Stimulated activated CD4-positive, alpha-beta T cell treated with anti-CD3 and anti-CD28 coated beads, Interleukin-15, amount 100 ng/mL, for 48 hours (primary cell): ENCODE data around the gene RPS10.
"Not testable (repeated sequence)": the region's sequence is repeated elsewhere in the genome, so short reads cannot be mapped to it uniquely, and the experiment has no call there.

Experiments
- DNase-seq, 2 donors: peaks; one replicate each; pipeline ENCODE4 v3.0.0-alpha.2; 2020; ENCODE audit warnings: low read depth in 2 of 2

The RPS10 gene

DNA sequence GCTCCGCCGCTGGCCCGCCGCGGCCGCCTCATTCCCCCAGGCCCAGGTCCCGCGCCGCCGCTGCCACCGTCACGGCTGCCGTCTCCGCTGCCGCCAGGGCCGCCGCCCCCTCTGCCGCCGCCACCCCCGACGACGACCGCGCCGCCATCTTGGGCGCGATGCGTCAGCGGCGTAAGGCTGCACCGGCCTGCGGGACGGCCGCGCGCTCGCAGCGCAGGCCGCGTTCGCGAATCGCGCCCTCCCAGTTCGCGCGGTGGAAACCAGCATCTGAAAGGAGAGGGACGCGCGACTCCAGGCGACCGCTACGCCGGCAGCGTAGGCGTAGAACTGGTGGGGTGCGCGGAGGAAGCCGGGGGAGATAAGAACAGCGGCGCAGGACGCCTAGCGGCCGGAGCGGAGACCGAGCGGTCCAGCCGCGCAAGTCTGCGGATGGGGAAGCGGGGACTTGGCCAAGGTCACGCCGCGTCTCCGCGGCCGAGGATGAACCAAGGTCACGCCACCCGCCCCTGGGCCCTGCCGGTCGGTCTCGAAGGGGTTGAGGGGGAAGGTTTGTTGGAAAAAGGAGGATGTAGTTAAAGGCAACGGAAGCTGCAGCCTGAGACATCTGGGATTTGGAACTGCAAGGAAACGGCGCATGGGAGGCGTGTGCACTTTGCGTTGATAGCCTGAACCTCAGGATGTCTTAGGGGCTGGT is 33.2 kb downstream of the RPS10 start, which contains the start of gene NUDT3:
Gene NUDT3, minus strand, starts transcription at position 173 of the 694 bp plus-strand sequence. CDS start 307 bp downstream, outside the sequence.
- DNase-seq: peak; percentile 90 to 91

GRCh38 chr6:34391786-34392496 is 33.9 kb downstream of the RPS10 start:
- peak; percentile 15 to 26 for DNase-seq

GRCh38 chr6:34391473-34391785 is 34.4 kb downstream of the RPS10 start:
- DNase-seq: no peak

DNA sequence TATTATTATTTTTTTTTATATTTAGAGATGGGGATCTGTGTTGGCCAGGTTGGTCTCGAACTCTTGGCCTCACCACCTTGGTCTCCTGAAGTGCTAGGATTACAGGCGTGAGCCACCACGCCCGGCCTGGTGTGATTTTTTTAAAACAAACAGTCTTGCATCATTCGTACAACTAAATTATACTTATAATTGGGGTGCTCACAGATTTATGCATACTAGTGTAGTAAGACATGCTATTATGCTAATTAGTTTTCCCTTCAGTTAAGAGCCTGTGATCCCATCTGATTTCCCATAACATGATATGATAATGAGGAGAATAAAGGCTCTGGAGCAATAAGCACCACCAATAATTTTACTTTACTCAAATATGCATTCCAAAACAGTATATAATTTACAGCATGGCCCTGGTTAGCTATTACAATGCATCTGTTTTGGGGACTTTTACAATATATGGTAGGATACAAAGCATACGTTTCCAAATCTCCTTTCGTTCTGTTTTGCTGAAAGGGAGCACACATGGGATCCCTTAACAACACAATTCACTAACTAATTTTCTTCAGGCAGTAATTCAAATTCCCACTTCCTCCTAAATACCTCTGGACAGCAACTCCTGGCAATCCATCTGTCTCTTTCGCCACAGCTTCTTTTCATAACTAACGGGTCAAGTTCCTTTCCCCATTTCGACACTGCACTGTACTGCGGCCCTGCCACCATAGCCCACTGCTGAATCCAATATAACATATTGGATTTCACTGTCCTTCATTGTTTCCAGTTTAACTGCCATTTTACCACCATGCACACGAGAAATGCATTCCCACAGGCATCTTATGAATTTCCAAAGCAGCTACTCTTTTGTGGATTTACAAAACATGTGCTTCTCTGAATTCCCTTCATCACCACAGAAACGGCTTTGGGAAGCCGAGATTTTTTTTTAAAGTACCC is 35.1 kb downstream of the RPS10 start:
- no peak for DNase-seq

DNA sequence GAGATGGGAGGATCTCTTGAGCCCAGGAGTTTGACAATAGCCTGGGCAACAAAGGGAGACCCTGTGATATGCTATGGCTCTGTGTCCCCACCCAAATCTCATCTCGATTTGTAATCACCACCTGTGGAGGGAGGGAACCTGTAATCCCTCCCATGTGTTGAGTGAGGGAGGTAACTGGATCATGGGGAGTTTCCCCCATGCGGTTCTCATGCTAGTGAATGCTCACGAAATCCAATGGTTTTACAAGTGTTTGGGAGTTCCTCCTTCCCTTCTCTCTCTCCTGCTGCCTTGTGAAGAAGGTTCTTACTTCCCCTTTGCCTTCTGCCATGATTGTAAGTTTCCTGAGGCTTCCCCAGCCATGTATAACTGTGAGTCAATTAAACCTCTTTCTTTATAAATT is 36.8 kb downstream of the RPS10 start:
- no peak for DNase-seq

- DNase-seq: no peak
Measured at GRCh38 chr6:34388421-34388820, 37.4 kb downstream of the RPS10 start.

DNA sequence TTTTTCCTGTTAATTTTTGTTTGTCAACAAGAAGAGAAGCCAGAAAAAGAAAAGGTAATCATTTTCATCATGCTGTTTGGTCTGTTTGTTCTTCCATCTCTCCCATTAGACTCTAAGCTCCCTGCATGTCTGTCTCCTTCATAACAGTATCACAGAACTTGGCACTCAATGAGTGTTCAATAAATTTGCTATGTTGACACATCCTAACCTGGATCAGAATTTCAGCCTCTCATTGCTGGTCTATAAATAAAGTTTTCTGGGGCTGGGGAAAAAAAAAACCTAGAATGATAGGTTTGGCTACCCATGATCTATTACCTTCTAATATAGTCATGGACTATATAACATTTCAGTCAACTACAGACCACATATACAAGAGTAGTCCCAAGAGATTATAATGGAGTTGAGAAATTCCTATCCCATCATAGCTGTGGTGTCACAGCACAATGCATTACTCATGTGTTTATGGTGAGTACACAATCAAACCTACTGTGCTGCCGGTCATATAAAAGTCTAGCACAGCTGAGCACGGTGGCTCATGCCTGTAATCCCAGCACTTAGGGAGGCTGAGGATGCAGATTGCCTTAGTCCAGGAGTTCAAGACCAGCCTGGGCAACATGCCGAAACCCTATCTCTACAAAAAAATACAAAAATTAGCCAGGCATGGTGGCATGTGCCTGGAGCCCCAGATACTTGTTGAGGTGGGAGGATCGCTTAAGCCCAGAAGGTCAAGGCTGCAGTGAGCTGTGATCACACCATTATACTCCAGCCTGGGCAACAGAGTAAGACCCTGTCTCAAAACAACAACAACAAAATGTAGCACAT is 39.3 kb downstream of the RPS10 start:
- DNase-seq: no peak

- DNase-seq: no peak
Measured at GRCh38 chr6:34385793-34386195, 40.1 kb downstream of the RPS10 start.

DNA sequence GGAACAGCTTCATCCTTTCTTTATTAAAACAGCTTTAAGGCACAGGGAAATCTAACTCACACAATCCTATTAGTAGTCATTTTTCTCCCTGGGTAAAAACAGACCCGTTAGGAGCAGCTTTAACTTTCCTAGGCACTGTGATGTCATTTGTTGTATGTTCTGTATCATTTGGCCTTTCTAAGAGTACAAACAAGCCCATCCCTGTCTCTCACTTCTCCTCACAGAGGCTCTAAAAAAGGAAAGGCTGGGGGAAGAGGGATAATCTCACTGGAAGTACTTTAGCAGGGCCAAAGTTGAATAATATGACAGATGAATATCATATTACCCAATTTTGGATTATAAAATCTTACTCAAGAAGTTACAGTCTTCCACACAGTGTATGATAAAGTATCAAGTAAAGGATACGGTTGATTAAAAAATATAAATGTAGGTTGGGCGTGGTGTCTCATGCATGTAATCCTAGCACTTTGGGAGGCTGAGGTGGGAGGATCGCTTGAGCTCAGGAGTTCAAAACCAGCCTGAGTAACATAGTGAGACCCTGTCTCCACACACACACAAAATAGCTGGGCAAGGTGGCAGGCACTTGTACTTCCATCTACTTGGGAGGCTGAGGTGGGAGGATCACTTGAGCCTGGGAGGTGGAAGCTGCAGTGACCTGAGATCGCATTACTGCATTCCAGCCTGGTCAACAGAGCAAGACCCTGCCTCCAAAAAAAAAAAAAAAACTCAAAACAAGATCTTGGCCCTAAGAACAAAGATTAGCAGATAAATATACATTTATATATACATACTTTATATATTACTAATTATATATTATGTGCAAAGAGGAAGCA is 41.3 kb downstream of the RPS10 start:
- DNase-seq: no peak

DNA sequence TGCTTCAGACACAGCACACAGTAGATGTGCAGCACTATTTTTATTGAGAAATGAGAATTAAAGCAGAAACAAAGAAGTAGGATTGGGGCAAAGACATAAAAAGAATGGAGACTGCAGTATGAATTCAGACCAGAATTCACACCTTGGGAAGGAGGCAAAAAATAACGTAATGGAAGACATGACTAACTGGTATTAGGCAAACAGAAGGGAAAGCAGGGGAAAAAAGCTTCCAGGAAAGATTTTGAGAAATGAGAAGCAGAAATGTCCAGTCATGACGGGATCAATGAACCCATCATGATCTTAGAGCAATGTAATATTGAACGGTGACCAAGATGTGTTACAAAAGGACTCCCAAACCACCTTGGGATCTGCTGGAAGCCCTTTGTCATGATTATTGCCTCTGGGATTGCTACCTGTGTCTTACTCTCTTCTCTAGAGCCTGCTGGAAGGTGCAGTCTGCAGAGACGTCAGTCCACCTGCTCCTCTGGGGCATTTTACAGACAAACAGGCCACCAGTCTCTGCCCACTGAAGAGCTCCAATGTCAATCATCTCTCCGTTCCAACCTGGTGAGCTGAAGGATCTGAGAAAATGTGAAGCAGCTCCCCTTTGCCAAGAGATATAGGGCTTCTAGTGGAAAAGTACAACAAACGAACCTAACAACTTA is 42.1 kb downstream of the RPS10 start:
- DNase-seq: no peak

GRCh38 chr6:34383161-34383631 is 42.7 kb downstream of the RPS10 start:
- no peak for DNase-seq

DNA sequence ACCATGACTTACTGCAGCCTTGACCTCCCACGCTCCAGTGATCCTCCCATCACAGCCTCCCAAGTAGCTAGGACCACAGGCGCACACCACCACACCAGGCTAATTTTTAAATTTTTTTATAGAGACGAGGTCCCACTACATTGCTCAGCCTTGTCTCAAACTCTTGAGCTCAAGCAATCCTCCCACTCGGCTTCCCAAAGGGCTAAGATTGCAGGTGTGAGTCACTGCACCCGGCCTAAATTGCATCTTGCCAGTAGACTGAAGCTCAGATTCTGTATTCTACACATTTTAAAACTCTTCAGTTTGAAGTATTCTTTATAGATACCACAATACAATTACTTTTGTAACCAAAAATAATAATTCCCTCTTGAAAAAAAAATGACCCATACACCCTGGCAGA is 44.8 kb downstream of the RPS10 start:
- no peak for DNase-seq

- no peak for DNase-seq
Measured at GRCh38 chr6:34378470-34378869, 47.4 kb downstream of the RPS10 start.

- DNase-seq: no peak
Measured at GRCh38 chr6:34377984-34378383, 47.9 kb downstream of the RPS10 start.

GRCh38 chr6:34377571-34377970 is 48.3 kb downstream of the RPS10 start:
- not testable (repeated sequence) for DNase-seq

- no peak for DNase-seq
Measured at GRCh38 chr6:34375833-34376232, 50.0 kb downstream of the RPS10 start.

GRCh38 chr6:34374508-34374907 is 51.4 kb downstream of the RPS10 start:
- no peak for DNase-seq

DNA sequence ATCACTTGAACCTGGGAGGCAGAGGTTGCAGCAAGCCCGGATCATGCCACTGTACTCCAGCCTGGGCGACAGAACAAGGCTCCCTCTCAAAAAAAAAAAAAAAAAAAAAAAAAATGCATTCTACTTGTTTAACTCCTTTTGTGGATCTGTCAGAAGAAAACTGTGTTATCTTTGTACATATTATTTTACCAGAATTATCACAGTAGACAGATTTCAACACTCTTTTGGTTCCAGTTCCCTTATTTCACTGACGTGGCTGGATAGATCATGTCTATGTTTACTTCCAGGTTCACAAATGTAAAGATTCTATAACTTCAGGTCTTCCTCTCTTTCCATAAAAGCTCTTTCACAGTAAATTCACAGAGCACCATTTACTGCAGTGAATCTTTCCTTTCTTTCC is 51.8 kb downstream of the RPS10 start:
- no peak for DNase-seq

DNA sequence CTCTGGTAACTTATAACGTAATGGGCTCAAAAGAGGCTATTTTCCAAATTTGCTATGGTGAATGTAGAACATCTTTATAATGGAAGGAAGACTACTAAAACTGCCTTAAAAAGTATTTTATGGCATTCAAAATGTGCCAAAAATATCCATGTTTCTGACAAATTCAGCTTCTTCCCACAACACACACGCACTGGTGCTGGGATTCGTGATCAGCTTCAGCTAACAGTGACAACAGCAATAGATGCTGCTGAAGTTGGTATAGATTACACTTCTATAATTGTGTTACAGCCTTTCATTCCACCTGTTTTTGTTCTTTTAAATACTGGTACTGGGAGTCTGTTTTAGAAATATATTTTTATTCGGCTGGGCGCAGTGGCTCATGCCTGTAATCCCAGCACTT is 52.4 kb downstream of the RPS10 start:
- no peak for DNase-seq

DNA sequence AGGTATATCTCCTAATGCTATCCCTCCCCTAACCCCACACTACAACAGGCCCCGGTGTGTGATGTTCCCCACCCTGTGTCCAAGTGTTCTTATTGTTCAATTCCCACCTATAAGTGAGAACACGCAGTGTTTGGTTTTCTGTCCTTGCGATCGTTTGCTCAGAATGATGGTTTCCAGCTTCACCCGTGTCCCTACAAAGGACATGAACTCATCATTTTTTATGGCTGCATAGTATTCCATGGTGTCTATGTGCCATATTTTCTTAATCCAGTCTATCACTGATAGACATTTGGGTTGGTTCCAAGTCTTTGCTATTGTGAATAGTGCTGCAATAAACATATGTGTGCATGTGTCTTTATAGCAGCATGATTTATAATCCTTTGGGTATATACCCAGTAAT is 54.0 kb downstream of the RPS10 start:
- DNase-seq: not testable (repeated sequence)
